ENCODE results near the gene CCDC3. TPM values are rescaled to one million over a fixed set of nuclear protein-coding genes. Genes with fewer than 3 reads are reported as not detected.

The CCDC3 gene
- polyA plus RNA-seq, 1 of the 3 experiments (the other 2 are of a cell fraction) = 0.02 TPM

GRCh38 chr10:12993595-12993994, 7.9 kb downstream of the CCDC3 start:
- no peaks in the 10 kb centered on the region for H3F3A ChIP-seq (replicated peaks; ENCODE audit: insufficient read depth)
- no peak overlapping the region for H3K27ac ChIP-seq (ENCODE audit: low read depth in 2 of 2, low read length in 1 of 2)
- no peak overlapping the region for H3K4me2 ChIP-seq
- no peaks in the 10 kb centered on the region for H3K4me1 ChIP-seq (ENCODE audit: control insufficient read depth in 1 of 2, insufficient read depth in 2 of 2, low read depth in 1 of 2, low read length in 1 of 2)
- POLR2A ChIA-PET = no interaction called here
- no peaks in the 10 kb centered on the region for H3K9me2 ChIP-seq
- H3K9me3 ChIP-seq = no peaks in the 10 kb centered on the region
- TF ChIP-seq NRF1 (IDR thresholded peaks at IDR 0.05; ENCODE audit: low read depth, low read length) (no peak), MEF2A (IDR thresholded peaks at IDR 0.05; ENCODE audit: borderline replicate concordance, low read depth) (no peak), JUND (IDR thresholded peaks at IDR 0.05) (no peak), GATA2 (CRISPR knock-in tag; IDR thresholded peaks at IDR 0.05) (no peak), EP300 (IDR thresholded peaks at IDR 0.05; ENCODE audit: borderline replicate concordance in 1 of 2, low read depth in 1 of 2, low read length in 1 of 2) (no peak), TEAD4 (IDR thresholded peaks at IDR 0.05; ENCODE audit: borderline replicate concordance, insufficient read depth) (no peak), USF2 (IDR thresholded peaks at IDR 0.05; ENCODE audit: borderline replicate concordance, low read depth, low read length) (no peak), USF1 (IDR thresholded peaks at IDR 0.05; ENCODE audit: borderline replicate concordance, low read depth) (no peak)
- H2AFZ ChIP-seq (ENCODE audit: low read depth) = no peak overlapping the region
- WGBS (ENCODE audit: low lambda C conversion rate) = 45% methylated on average over 8 of the region's 8 CpGs
- no peak overlapping the region for H3K4me3 ChIP-seq (ENCODE audit: low read depth in 2 of 2, low read length in 1 of 2)
- no peak for DNase-seq
- H3K27me3 ChIP-seq (ENCODE audit: insufficient read depth) = no peaks in the 10 kb centered on the region; the same call in 1 of the 2 replicates
- H3K36me3 ChIP-seq (replicated peaks in 1 of 2; ENCODE audit: control insufficient read depth in 1 of 2, insufficient read depth in 2 of 2, low read length in 1 of 2) = no peaks in the 10 kb centered on the region
- CTCF ChIA-PET = interaction anchor here (0.7 kb wide), 1 partner anchor 8 kb away, joined by 3 read pairs; the partner anchor contains the start of gene CCDC3
- H3K79me2 ChIP-seq (ENCODE audit: insufficient read depth) = no peaks in the 10 kb centered on the region
- H3K9ac ChIP-seq = no peak overlapping the region
- H4K20me1 ChIP-seq (ENCODE audit: insufficient read depth) = no peaks in the 10 kb centered on the region

- no peaks in the 10 kb centered on the region for H3K79me2 ChIP-seq (ENCODE audit: insufficient read depth)
- H3K4me2 ChIP-seq = no peak overlapping the region
- 91% methylated on average over 6 of the region's 6 CpGs for WGBS (ENCODE audit: low lambda C conversion rate)
- H3K4me1 ChIP-seq (ENCODE audit: control insufficient read depth in 1 of 2, insufficient read depth in 2 of 2, low read depth in 1 of 2, low read length in 1 of 2) = peaks cover 0 to 5% of the 10 kb centered on the region in 2 experiments; a peak in 2 of 4 replicates
- no peaks in the 10 kb centered on the region for H3F3A ChIP-seq (replicated peaks; ENCODE audit: insufficient read depth)
- CTCF ChIA-PET = no interaction called here
- H3K9me3 ChIP-seq = no peaks in the 10 kb centered on the region
- POLR2A ChIA-PET = no interaction called here
- H2AFZ ChIP-seq (ENCODE audit: low read depth) = no peak overlapping the region
- H3K27me3 ChIP-seq (ENCODE audit: insufficient read depth) = no peaks in the 10 kb centered on the region
- DNase-seq = no peak
- no peaks in the 10 kb centered on the region for H3K36me3 ChIP-seq (replicated peaks in 1 of 2; ENCODE audit: control insufficient read depth in 1 of 2, insufficient read depth in 2 of 2, low read length in 1 of 2)
- no peaks in the 10 kb centered on the region for H3K9me2 ChIP-seq
- no peak overlapping the region for H3K9ac ChIP-seq
- no peaks in the 10 kb centered on the region for H4K20me1 ChIP-seq (ENCODE audit: insufficient read depth)
- TF ChIP-seq YY1 (IDR thresholded peaks at IDR 0.05; ENCODE audit: low read depth) = no peak
- TF ChIP-seq MAX (IDR thresholded peaks at IDR 0.05; ENCODE audit: low read depth) = no peak
- TF ChIP-seq POLR2AphosphoS5 (IDR thresholded peaks at IDR 0.05; ENCODE audit: low read depth, low read length) = no peak
- TF ChIP-seq RXRA (IDR thresholded peaks at IDR 0.05; ENCODE audit: borderline replicate concordance, low read depth) = no peak
- TF ChIP-seq RFX5 (IDR thresholded peaks at IDR 0.05; ENCODE audit: low read length) = no peak
- no peak for TF ChIP-seq RCOR1 (IDR thresholded peaks at IDR 0.05; ENCODE audit: low read length)
- no peak for TF ChIP-seq TEAD4 (IDR thresholded peaks at IDR 0.05; ENCODE audit: borderline replicate concordance, insufficient read depth)
- TF ChIP-seq FOSL2 (IDR thresholded peaks at IDR 0.05; ENCODE audit: borderline replicate concordance, low read depth) = no peak
- TF ChIP-seq RAD21 (IDR thresholded peaks at IDR 0.05; ENCODE audit: low read length) = no peak
- TF ChIP-seq EZH2phosphoT487 (IDR thresholded peaks at IDR 0.05; ENCODE audit: borderline replicate concordance, low read depth) = no peak
- TF ChIP-seq NRF1 (IDR thresholded peaks at IDR 0.05; ENCODE audit: low read depth, low read length) = no peak
- no peak for TF ChIP-seq MEF2A (IDR thresholded peaks at IDR 0.05; ENCODE audit: borderline replicate concordance, low read depth)
- no peak for TF ChIP-seq ELF1 (IDR thresholded peaks at IDR 0.05)
- no peak for TF ChIP-seq USF2 (IDR thresholded peaks at IDR 0.05; ENCODE audit: borderline replicate concordance, low read depth, low read length)
- no peak for TF ChIP-seq CHD2 (IDR thresholded peaks at IDR 0.05; ENCODE audit: low read length, partially characterized antibody)
- no peak for TF ChIP-seq GABPA (IDR thresholded peaks at IDR 0.05; ENCODE audit: low read depth)
- no peak for TF ChIP-seq REST (IDR thresholded peaks at IDR 0.05; ENCODE audit: low read depth, low read length)
- H3K27ac ChIP-seq (ENCODE audit: low read depth in 2 of 2, low read length in 1 of 2) = no peak overlapping the region
- H3K4me3 ChIP-seq (ENCODE audit: low read depth in 2 of 2, low read length in 1 of 2) = no peak overlapping the region
Observed at GRCh38 chr10:12985347-12985746, 16.2 kb downstream of the CCDC3 start.

Data from SK-N-SH (cell line).